Prostate gland (tissue), 2 donors: Measurements from ENCODE around the gene ITGB4. TPM values are rescaled to one million over a fixed set of nuclear protein-coding genes. Genes with fewer than 3 reads are reported as not detected.

Source experiments
- DNase-seq: peaks from one replicate; pipeline ENCODE4 v3.0.0-alpha.2; 2019; ENCODE audit warnings: low spot score
- H3K27ac ChIP-seq, 2 donors: fragments of 200-600 bp; sonication (generic); 2 replicates each; pipeline ENCODE4 v1.5.1; 2017 to 2019
- H3K27me3 ChIP-seq: fragments of 200-600 bp; sonication (generic); replicated peaks from 2 replicates; pipeline ENCODE4 v1.5.1; 2019; ENCODE audit not compliant: insufficient read depth
- H3K36me3 ChIP-seq, 2 donors: fragments of 200-600 bp; sonication (generic); 1 replicate in 1 of 2; 2 replicates in 1 of 2; pipeline versions ENCODE4 v1.5.1 to v1.8.1; 2017 to 2019
- H3K4me1 ChIP-seq: fragments of 200-600 bp; sonication (generic); replicated peaks from 2 replicates; pipeline ENCODE4 v1.5.1; 2019
- H3K4me3 ChIP-seq, 2 donors: fragments of 200-600 bp; sonication (generic); 2 replicates each; pipeline ENCODE4 v1.5.1; 2017 to 2019
- H3K9me3 ChIP-seq: fragments of 200-600 bp; sonication (generic); 2 replicates; pipeline ENCODE4 v1.5.1; 2017
- CTCF ChIP-seq, 4 experiments: fragments of 200-600 bp in 2 of 4; fragments of 450-650 bp in 2 of 4; sonication (generic) in 2 of 4; IDR thresholded peaks; 1 replicate in 3 of 4; 2 replicates in 1 of 4; pipeline ENCODE4 v1.5.1; 2016 to 2019; ENCODE audit warnings: antibody characterized with exemption in 4 of 4, mild to moderate bottlenecking in 2 of 4, moderate library complexity in 2 of 4
- POLR2A ChIP-seq: fragments of 450-650 bp; IDR thresholded peaks from one replicate; pipeline ENCODE4 v1.6.1; 2016; ENCODE audit warnings: antibody characterized with exemption, mild to moderate bottlenecking
- POLR2AphosphoS5 ChIP-seq: sonication (generic); formaldehyde crosslinking; IDR thresholded peaks from one replicate; pipeline ENCODE4 v1.6.1; 2017; ENCODE audit warnings: antibody characterized with exemption
- WGBS: methylation state at CpG from one replicate; pipeline ENCODE4 v1.1.5; 2018; 5-methylcytosine and 5-hydroxymethylcytosine counted together
- intact Hi-C: fragments of 100-400 bp; cut with DNase I; formaldehyde crosslinking; loops from one replicate; pipeline ENCODE4 v1.14.2; 2022
- total RNA-seq, 2 donors: library from RNA; depleted of rRNA; stranded (reverse); fragments of >200 nt; gene quantifications; one replicate each; pipeline ENCODE4 v1.1.0, GENCODE V29; 2016

Gene ITGB4
- total RNA-seq, 2 donors from 2014 or later = 81.0 to 105 TPM

DNA sequence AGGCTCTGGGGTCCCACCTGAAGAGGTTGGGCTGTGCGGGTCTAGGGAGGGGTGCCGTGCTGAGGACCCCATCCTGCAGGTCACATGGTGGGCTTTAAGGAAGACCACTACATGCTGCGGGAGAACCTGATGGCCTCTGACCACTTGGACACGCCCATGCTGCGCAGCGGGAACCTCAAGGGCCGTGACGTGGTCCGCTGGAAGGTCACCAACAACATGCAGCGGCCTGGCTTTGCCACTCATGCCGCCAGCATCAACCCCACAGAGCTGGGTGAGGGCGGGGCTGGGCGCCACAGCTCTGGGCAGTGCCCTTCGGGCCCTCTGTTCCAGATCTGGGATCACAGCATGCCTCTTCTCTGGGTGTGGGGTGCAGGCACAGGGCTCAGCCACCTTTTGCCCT, 18.5 kb downstream of the ITGB4 start:
- 91% methylated on average over 11 of the region's 14 CpGs for WGBS

DNA sequence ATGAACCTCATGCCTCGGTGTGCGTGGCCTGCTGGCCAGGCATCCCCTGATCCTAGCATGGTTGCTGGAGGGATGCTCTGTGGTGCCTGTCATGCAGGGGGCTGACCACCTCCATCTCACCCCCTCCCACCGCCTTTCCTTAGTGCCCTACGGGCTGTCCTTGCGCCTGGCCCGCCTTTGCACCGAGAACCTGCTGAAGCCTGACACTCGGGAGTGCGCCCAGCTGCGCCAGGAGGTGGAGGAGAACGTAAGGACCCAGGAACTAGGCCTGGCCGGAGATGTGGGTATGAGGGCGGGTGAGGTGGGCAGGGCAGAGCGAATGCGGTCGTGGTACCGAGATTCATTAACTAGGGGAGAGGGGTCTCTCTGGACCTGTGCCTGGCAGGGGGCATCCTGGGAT, 19.0 kb downstream of the ITGB4 start:
- DNase-seq = no peak
- Histone ChIP-seq H3K4me1 (no peaks in the 10 kb centered on the region), H3K27ac (no peak overlapping the region), H3K9me3 (no peaks in the 10 kb centered on the region), H3K36me3 (no peaks in the 10 kb centered on the region), H3K27me3 (no peaks in the 10 kb centered on the region), H3K4me3 (no peak overlapping the region)
- intact Hi-C loops = loop anchor here (10.0 kb wide), 2 partner anchors 225 to 315 kb away; partner anchors contain the start of genes CASKIN2 and TSEN54
- 89% methylated on average over 16 of the region's 17 CpGs for WGBS
- TF ChIP-seq CTCF (IDR thresholded peaks at IDR 0.05) = no peak
- TF ChIP-seq POLR2A = no peak
- TF ChIP-seq POLR2AphosphoS5 = no peak

More for the DNA sequence above, 18.5 kb downstream of the ITGB4 start:
- H3K4me3 ChIP-seq = no peak overlapping the region
- H3K27ac ChIP-seq = no peak overlapping the region
- TF ChIP-seq POLR2AphosphoS5 = no peak
- TF ChIP-seq CTCF (IDR thresholded peaks at IDR 0.05) = no peak
- no peak for TF ChIP-seq POLR2A
- no peaks in the 10 kb centered on the region for H3K36me3 ChIP-seq
- intact Hi-C loops = loop anchor here (10.0 kb wide), 2 partner anchors 225 to 315 kb away; partner anchors contain the start of genes CASKIN2 and TSEN54
- no peak for DNase-seq
- no peaks in the 10 kb centered on the region for H3K9me3 ChIP-seq
- no peaks in the 10 kb centered on the region for H3K4me1 ChIP-seq
- H3K27me3 ChIP-seq = no peaks in the 10 kb centered on the region

DNA sequence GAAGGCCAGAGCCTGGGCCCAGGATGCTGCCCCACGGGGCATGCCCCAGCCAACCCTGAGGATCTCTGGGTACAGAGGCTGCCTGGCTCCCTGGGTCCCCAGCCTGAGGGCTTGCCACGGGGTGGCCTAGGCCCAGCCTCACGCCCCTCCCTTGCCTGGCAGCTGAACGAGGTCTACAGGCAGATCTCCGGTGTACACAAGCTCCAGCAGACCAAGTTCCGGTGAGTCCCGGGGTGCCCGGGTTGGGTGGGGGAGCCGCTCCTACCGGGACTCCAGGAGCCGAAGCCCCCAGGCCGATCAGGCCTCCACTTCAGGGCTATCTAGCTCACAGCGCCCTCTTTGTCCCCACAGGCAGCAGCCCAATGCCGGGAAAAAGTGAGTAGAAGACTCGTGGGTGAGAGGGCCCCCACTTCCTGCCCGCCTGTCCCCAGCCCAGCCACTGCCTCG, 19.4 kb downstream of the ITGB4 start:
- intact Hi-C loops = loop anchor here (10.0 kb wide), 2 partner anchors 226 to 316 kb away; partner anchors contain the start of genes CASKIN2 and TSEN54

DNA sequence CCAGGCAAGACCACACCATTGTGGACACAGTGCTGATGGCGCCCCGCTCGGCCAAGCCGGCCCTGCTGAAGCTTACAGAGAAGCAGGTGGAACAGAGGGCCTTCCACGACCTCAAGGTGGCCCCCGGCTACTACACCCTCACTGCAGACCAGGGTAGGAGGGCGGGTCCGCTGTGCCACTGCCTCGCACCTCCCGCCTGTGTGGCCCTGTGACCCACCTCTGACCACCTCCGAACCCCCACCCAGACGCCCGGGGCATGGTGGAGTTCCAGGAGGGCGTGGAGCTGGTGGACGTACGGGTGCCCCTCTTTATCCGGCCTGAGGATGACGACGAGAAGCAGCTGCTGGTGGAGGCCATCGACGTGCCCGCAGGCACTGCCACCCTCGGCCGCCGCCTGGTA, 21.1 kb downstream of the ITGB4 start:
- Histone ChIP-seq H3K9me3 (no peaks in the 10 kb centered on the region), H3K4me3 (no peak overlapping the region), H3K36me3 (no peaks in the 10 kb centered on the region), H3K27me3 (no peaks in the 10 kb centered on the region), H3K27ac (no peak overlapping the region), H3K4me1 (no peaks in the 10 kb centered on the region)
- no peak for DNase-seq
- intact Hi-C loops = loop anchor here (10.0 kb wide), 2 partner anchors 228 to 318 kb away; partner anchors contain the start of genes CASKIN2 and TSEN54
- WGBS = 92% methylated on average over 12 of the region's 25 CpGs
- TF ChIP-seq POLR2A (no peak), POLR2AphosphoS5 (no peak), CTCF (IDR thresholded peaks at IDR 0.05) (no peak)

More for the DNA sequence above, 19.4 kb downstream of the ITGB4 start:
- H3K27me3 ChIP-seq = no peaks in the 10 kb centered on the region
- H3K27ac ChIP-seq = no peak overlapping the region
- no peaks in the 10 kb centered on the region for H3K4me1 ChIP-seq
- WGBS = 86% methylated on average over 17 of the region's 17 CpGs
- DNase-seq = no peak
- H3K9me3 ChIP-seq = no peaks in the 10 kb centered on the region
- no peaks in the 10 kb centered on the region for H3K36me3 ChIP-seq
- H3K4me3 ChIP-seq = no peak overlapping the region
- TF ChIP-seq POLR2A (no peak), POLR2AphosphoS5 (no peak), CTCF (IDR thresholded peaks at IDR 0.05) (no peak)

- no peaks in the 10 kb centered on the region for H3K4me1 ChIP-seq
- 89% methylated on average over 24 of the region's 25 CpGs for WGBS
- H3K4me3 ChIP-seq = no peak overlapping the region
- H3K27me3 ChIP-seq = no peaks in the 10 kb centered on the region
- no peak for TF ChIP-seq POLR2A
- no peak for TF ChIP-seq CTCF (IDR thresholded peaks at IDR 0.05)
- no peak for TF ChIP-seq POLR2AphosphoS5
- no peaks in the 10 kb centered on the region for H3K9me3 ChIP-seq
- H3K27ac ChIP-seq = no peak overlapping the region
- DNase-seq = no peak
- no peaks in the 10 kb centered on the region for H3K36me3 ChIP-seq
- intact Hi-C loops = loop anchor here (10.0 kb wide), 2 partner anchors 229 to 319 kb away; partner anchors contain the start of genes CASKIN2 and TSEN54
Measured at GRCh38 chr17:75743625-75744206, 22.5 kb downstream of the ITGB4 start.
